ENCODE data around the gene FRMD7. TPM values are rescaled to one million over a fixed set of nuclear protein-coding genes. Genes with fewer than 3 reads are reported as not detected.

Gene FRMD7, protein sequence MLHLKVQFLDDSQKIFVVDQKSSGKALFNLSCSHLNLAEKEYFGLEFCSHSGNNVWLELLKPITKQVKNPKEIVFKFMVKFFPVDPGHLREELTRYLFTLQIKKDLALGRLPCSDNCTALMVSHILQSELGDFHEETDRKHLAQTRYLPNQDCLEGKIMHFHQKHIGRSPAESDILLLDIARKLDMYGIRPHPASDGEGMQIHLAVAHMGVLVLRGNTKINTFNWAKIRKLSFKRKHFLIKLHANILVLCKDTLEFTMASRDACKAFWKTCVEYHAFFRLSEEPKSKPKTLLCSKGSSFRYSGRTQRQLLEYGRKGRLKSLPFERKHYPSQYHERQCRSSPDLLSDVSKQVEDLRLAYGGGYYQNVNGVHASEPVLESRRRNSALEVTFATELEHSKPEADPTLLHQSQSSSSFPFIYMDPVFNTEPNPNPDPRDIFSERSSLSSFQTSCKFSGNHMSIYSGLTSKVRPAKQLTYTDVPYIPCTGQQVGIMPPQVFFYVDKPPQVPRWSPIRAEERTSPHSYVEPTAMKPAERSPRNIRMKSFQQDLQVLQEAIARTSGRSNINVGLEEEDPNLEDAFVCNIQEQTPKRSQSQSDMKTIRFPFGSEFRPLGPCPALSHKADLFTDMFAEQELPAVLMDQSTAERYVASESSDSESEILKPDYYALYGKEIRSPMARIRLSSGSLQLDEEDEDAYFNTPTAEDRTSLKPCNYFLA
- total RNA-seq (not detected), polyA plus RNA-seq (not detected), total RNA-seq (not detected)

DNA sequence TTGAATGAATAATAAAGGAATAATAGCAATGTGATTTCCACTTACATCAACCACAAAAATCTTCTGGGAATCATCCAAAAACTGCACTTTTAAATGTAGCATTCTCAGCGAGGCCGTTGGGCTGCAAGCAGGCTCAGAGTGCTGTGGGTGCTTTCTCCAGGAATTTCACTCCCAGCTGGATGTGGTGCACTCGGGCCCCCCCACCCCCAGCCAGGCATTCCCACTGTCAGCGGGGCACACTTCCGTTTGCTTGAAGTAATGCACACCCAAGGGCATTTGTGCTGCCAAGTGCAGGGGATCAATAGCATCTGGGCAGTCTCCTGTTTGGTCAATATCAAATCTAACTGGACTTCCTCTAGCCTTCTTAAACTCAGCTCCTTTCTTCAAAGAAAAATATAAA is at the start of gene FRMD7:
TSS of gene FRMD7 (minus strand) at position 278 of the 400 bp plus-strand sequence. CDS start at position 102, 176 bp downstream.
- ATAC-seq = no peak
- DNase-seq = no peak
- POLR2A ChIA-PET = no interaction called here
- intact Hi-C loops (cut with micrococcal nuclease) = no loop called here
- H3K4me3 Mint-ChIP-seq = no peak within 1 kb of the TSS
- no peaks in the 10 kb centered on the region for H3K27me3 ChIP-seq (ENCODE audit: control insufficient read depth in 2 of 2, insufficient read depth in 2 of 2, low read length in 2 of 2)
- peaks cover 0 to 3% (median 0%) of the 10 kb centered on the region in 5 donors for H3K36me3 Mint-ChIP-seq
- no peaks in the 10 kb centered on the region for H3K9me3 ChIP-seq (ENCODE audit: control insufficient read depth in 2 of 3, low read length in 3 of 3)
- no peaks in the 10 kb centered on the region for H3K4me1 ChIP-seq (ENCODE audit: control insufficient read depth in 2 of 2, insufficient read depth in 2 of 2, low read length in 2 of 2)
- CTCF ChIA-PET = no interaction called here
- no peak within 1 kb of the TSS for H3K4me3 ChIP-seq (ENCODE audit: low read length)
- no peaks in the 10 kb centered on the region for H3K36me3 ChIP-seq (ENCODE audit: control insufficient read depth in 2 of 3, insufficient read depth in 3 of 3, low read length in 3 of 3)
- H3K4me1 Mint-ChIP-seq = no peaks in the 10 kb centered on the region
- H3K27ac ChIP-seq (ENCODE audit: low read depth, low read length) = no peak within 1 kb of the TSS
- H3K9me3 Mint-ChIP-seq = peaks cover 0 to 3% (median 0%) of the 10 kb centered on the region in 11 donors
- H3K27ac Mint-ChIP-seq = no peak within 1 kb of the TSS
- H3K27me3 Mint-ChIP-seq = peaks cover 0 to 2% (median 0%) of the 10 kb centered on the region in 5 donors

DNA sequence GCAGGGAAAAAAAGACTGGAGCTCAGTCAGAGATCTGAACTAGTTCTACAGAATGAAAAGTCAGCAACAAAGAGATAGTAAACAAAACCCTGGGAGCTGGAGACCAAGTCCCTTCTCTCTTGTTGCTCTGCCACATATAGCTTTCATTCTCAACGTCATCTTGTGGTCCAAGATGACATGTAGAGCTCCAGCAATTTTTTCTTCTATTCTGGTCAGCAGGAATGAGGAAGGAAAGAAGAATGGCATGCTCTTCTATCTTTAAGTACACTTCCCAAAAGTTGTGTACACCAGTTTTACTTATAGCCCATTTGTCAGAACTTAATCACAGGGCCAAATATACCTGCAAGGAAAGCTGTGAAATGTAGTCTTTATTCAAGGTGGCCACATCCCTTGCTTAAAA is 45.8 kb upstream of the FRMD7 start:
- no peaks in the 10 kb centered on the region for H3K4me1 ChIP-seq (ENCODE audit: control insufficient read depth in 2 of 2, insufficient read depth in 2 of 2, low read length in 2 of 2)
- Mint-ChIP-seq H3K9me3 (peaks cover 0 to 1% (median 0%) of the 10 kb centered on the region in 11 donors), H3K36me3 (no peaks in the 10 kb centered on the region), H3K4me1 (no peaks in the 10 kb centered on the region), H3K27ac (no peak overlapping the region), H3K27me3 (peaks cover 0 to 7% (median 5%) of the 10 kb centered on the region in 5 donors), H3K4me3 (no peak overlapping the region)
- ATAC-seq (no peak), DNase-seq (no peak)
- ChIA-PET CTCF (interaction anchor here (0.6 kb wide), 1 partner anchor 101 kb away, joined by 4 read pairs; no protein-coding TSS in a partner anchor), POLR2A (no interaction called here)
- no peak overlapping the region for H3K27ac ChIP-seq (ENCODE audit: low read depth, low read length)
- no peak overlapping the region for H3K4me3 ChIP-seq (ENCODE audit: low read length)
- no peaks in the 10 kb centered on the region for H3K36me3 ChIP-seq (ENCODE audit: control insufficient read depth in 2 of 3, insufficient read depth in 3 of 3, low read length in 3 of 3)
- no peaks in the 10 kb centered on the region for H3K9me3 ChIP-seq (ENCODE audit: control insufficient read depth in 2 of 3, low read length in 3 of 3)
- intact Hi-C loops (cut with micrococcal nuclease) = no loop called here
- H3K27me3 ChIP-seq (ENCODE audit: control insufficient read depth in 2 of 2, insufficient read depth in 2 of 2, low read length in 2 of 2) = no peaks in the 10 kb centered on the region

DNA sequence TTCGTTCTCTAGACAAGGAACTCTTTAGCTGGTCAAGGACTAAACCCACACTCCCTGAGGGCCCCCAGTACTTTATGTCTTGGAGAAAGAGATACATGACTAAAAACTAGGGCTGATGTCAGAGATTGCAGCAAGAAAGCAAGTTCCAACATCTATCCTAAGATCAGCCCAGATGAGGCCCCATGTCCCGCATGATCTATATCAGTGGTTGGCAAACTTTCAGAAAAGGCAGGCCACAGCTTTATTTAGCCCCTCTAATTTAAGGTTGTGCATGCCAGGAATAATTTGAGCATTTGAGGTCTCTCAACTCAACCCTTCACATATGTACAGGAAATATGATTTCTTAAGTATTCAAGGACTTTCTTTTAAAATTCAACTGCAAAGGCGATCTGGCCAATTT is 44.1 kb upstream of the FRMD7 start:
- ChIA-PET CTCF (no interaction called here), POLR2A (no interaction called here)
- no peaks in the 10 kb centered on the region for H3K27me3 ChIP-seq (ENCODE audit: control insufficient read depth in 2 of 2, insufficient read depth in 2 of 2, low read length in 2 of 2)
- no peaks in the 10 kb centered on the region for H3K36me3 Mint-ChIP-seq
- H3K9me3 Mint-ChIP-seq = peaks cover 0 to 1% (median 0%) of the 10 kb centered on the region in 11 donors
- H3K4me3 Mint-ChIP-seq = no peak overlapping the region
- H3K27ac Mint-ChIP-seq = no peak overlapping the region
- intact Hi-C loops (cut with micrococcal nuclease) = no loop called here
- H3K36me3 ChIP-seq (ENCODE audit: control insufficient read depth in 2 of 3, insufficient read depth in 3 of 3, low read length in 3 of 3) = no peaks in the 10 kb centered on the region
- peaks cover 0 to 7% (median 5%) of the 10 kb centered on the region in 5 donors for H3K27me3 Mint-ChIP-seq
- no peak overlapping the region for H3K4me3 ChIP-seq (ENCODE audit: low read length)
- ATAC-seq (no peak), DNase-seq (no peak)
- H3K4me1 Mint-ChIP-seq = no peaks in the 10 kb centered on the region
- H3K9me3 ChIP-seq (ENCODE audit: control insufficient read depth in 2 of 3, low read length in 3 of 3) = no peaks in the 10 kb centered on the region
- H3K4me1 ChIP-seq (ENCODE audit: control insufficient read depth in 2 of 2, insufficient read depth in 2 of 2, low read length in 2 of 2) = no peaks in the 10 kb centered on the region
- H3K27ac ChIP-seq (ENCODE audit: low read depth, low read length) = no peak overlapping the region

DNA sequence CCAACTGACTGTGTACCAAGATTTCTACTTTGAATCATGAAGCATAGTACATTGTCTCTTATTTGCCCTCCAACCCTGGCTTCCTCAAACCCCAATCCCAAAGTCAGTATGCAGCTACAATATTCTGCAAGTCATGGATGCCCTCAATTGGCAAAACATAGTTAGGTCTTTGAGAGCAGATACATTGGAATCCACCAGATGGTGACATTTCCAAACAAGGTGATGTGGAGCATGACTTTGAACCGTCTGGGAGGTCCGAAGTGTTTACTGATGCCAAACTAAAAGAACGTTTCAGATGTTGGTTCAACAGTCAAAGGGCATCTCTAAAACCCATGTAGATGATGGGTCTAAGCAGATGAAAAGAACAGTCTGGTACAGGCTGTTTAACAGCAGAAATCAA is 43.7 kb upstream of the FRMD7 start:
- H3K9me3 ChIP-seq (ENCODE audit: control insufficient read depth in 2 of 3, low read length in 3 of 3) = no peaks in the 10 kb centered on the region
- intact Hi-C loops (cut with micrococcal nuclease) = no loop called here
- no peak for DNase-seq
- H3K4me1 Mint-ChIP-seq = no peaks in the 10 kb centered on the region
- H3K27me3 ChIP-seq (ENCODE audit: control insufficient read depth in 2 of 2, insufficient read depth in 2 of 2, low read length in 2 of 2) = no peaks in the 10 kb centered on the region
- peaks cover 0 to 7% (median 6%) of the 10 kb centered on the region in 5 donors for H3K27me3 Mint-ChIP-seq
- ChIA-PET CTCF (no interaction called here), POLR2A (no interaction called here)
- no peaks in the 10 kb centered on the region for H3K36me3 ChIP-seq (ENCODE audit: control insufficient read depth in 2 of 3, insufficient read depth in 3 of 3, low read length in 3 of 3)
- no peaks in the 10 kb centered on the region for H3K36me3 Mint-ChIP-seq
- H3K27ac Mint-ChIP-seq = no peak overlapping the region
- no peak overlapping the region for H3K27ac ChIP-seq (ENCODE audit: low read depth, low read length)
- H3K9me3 Mint-ChIP-seq = peaks cover 0 to 1% (median 0%) of the 10 kb centered on the region in 11 donors
- no peak overlapping the region for H3K4me3 Mint-ChIP-seq
- no peak for ATAC-seq
- H3K4me3 ChIP-seq (ENCODE audit: low read length) = no peak overlapping the region
- H3K4me1 ChIP-seq (ENCODE audit: control insufficient read depth in 2 of 2, insufficient read depth in 2 of 2, low read length in 2 of 2) = no peaks in the 10 kb centered on the region

DNA sequence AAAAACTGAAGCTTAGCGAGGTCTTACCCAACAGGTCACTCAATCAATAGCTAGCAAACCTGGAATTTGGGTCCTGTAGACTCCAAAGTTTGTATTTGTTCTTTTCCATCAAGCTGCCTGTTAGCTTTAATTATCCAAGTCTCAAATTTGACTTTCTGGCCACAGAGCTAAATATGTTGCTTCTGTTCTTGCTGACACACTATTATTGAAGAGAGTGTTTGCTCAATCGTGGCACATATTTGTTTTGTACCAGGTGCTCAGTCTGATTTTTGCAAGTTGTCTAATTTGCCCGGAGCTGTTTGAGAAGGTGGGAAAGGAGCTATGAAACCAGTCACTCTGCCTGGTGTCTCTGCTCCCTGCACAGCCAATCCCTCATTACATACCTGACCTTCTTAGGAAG is 41.7 kb upstream of the FRMD7 start:
- Histone ChIP-seq H3K9me3 (ENCODE audit: control insufficient read depth in 2 of 3, low read length in 3 of 3) (no peaks in the 10 kb centered on the region), H3K27ac (ENCODE audit: low read depth, low read length) (no peak overlapping the region), H3K4me1 (ENCODE audit: control insufficient read depth in 2 of 2, insufficient read depth in 2 of 2, low read length in 2 of 2) (no peaks in the 10 kb centered on the region), H3K4me3 (ENCODE audit: low read length) (no peak overlapping the region), H3K27me3 (ENCODE audit: control insufficient read depth in 2 of 2, insufficient read depth in 2 of 2, low read length in 2 of 2) (no peaks in the 10 kb centered on the region), H3K36me3 (ENCODE audit: control insufficient read depth in 2 of 3, insufficient read depth in 3 of 3, low read length in 3 of 3) (no peaks in the 10 kb centered on the region)
- ChIA-PET POLR2A (no interaction called here), CTCF (no interaction called here)
- H3K27ac Mint-ChIP-seq = no peak overlapping the region
- no peak for DNase-seq
- no peaks in the 10 kb centered on the region for H3K36me3 Mint-ChIP-seq
- H3K9me3 Mint-ChIP-seq = peaks cover 0 to 4% (median 0%) of the 10 kb centered on the region in 11 donors
- H3K4me1 Mint-ChIP-seq = no peaks in the 10 kb centered on the region
- peaks cover 0 to 7% (median 6%) of the 10 kb centered on the region in 5 donors for H3K27me3 Mint-ChIP-seq
- no peak overlapping the region for H3K4me3 Mint-ChIP-seq
- ATAC-seq = no peak
- intact Hi-C loops (cut with micrococcal nuclease) = no loop called here

DNA sequence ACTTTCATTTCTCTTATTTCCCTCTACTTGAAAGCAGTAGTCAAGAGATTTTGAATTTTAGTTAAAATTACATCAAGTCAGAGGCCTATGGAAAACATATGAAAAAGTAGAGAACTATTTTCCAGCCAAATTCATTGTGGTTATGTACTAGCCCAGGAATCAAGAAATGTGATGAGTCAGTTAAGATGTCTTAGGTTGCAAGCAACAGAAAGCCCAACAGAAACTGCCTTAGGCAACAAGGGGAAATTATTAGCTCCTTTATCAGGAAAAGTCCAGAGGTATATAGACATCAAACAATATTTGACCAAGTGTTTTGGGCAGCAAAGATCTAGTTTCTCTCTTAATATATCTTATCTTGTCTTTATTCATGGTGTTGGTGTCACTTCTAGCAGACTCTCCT is 37.8 kb upstream of the FRMD7 start:
- H3K36me3 ChIP-seq (ENCODE audit: control insufficient read depth in 2 of 3, insufficient read depth in 3 of 3, low read length in 3 of 3) = no peaks in the 10 kb centered on the region
- DNase-seq (no peak), ATAC-seq (no peak)
- H3K36me3 Mint-ChIP-seq = no peaks in the 10 kb centered on the region
- peaks cover 0 to 10% (median 1%) of the 10 kb centered on the region in 11 donors for H3K9me3 Mint-ChIP-seq
- H3K4me3 ChIP-seq (ENCODE audit: low read length) = no peak overlapping the region
- H3K9me3 ChIP-seq (ENCODE audit: control insufficient read depth in 2 of 3, low read length in 3 of 3) = no peaks in the 10 kb centered on the region
- POLR2A ChIA-PET = no interaction called here
- peaks cover 0 to 11% (median 6%) of the 10 kb centered on the region in 5 donors for H3K27me3 Mint-ChIP-seq
- H3K27ac Mint-ChIP-seq = no peak overlapping the region
- peaks cover 0 to 5% (median 0%) of the 10 kb centered on the region in 7 donors for H3K4me1 Mint-ChIP-seq
- no peaks in the 10 kb centered on the region for H3K27me3 ChIP-seq (ENCODE audit: control insufficient read depth in 2 of 2, insufficient read depth in 2 of 2, low read length in 2 of 2)
- intact Hi-C loops (cut with micrococcal nuclease) = no loop called here
- CTCF ChIA-PET = no interaction called here
- H3K4me3 Mint-ChIP-seq = no peak overlapping the region
- H3K4me1 ChIP-seq (ENCODE audit: control insufficient read depth in 2 of 2, insufficient read depth in 2 of 2, low read length in 2 of 2) = no peaks in the 10 kb centered on the region
- H3K27ac ChIP-seq (ENCODE audit: low read depth, low read length) = no peak overlapping the region

All from naive thymus-derived CD4-positive, alpha-beta T cell (primary cell).